GM10248 (cell line): ENCODE data around the gene NPHS1.
"Not testable (repeated sequence)": the region's sequence is repeated elsewhere in the genome, so short reads cannot be mapped to it uniquely, and the experiment has no call there.

Experiments used
- CTCF ChIA-PET: fragments of 300-600 bp; sonication (Branson Sonifier 250); formaldehyde crosslinking; extraction: SDS; loops from one replicate; lab custom pipeline; 2021; ENCODE audit warnings: antibody characterized with exemption; lab: Yijun Ruan, JAX
- POLR2A ChIA-PET: fragments of 350-650 bp; sonication (Branson Sonifier 250); formaldehyde crosslinking; extraction: SDS; loops from one replicate; lab custom pipeline; 2020; ENCODE audit warnings: antibody characterized with exemption; lab: Yijun Ruan, JAX
- DNase-seq: peaks from one replicate; pipeline ENCODE4 v3.0.0; 2012; ENCODE audit errors: extremely low spot score
- TF ChIP-seq, protein P1 (sequence below): IDR thresholded peaks from 2 replicates; pipeline ENCODE4 v1.5.1; 2012; ENCODE audit warnings: mild to moderate bottlenecking, low read depth; ENCODE audit errors: extremely low read depth, missing control alignments, control extremely low read depth

Gene NPHS1

GRCh38 chr19:35844482-35845214 lies 7.7 kb downstream of the NPHS1 start:
- DNase-seq = no peak
- CTCF ChIA-PET = no interaction called here
- TF ChIP-seq, protein P1, sequence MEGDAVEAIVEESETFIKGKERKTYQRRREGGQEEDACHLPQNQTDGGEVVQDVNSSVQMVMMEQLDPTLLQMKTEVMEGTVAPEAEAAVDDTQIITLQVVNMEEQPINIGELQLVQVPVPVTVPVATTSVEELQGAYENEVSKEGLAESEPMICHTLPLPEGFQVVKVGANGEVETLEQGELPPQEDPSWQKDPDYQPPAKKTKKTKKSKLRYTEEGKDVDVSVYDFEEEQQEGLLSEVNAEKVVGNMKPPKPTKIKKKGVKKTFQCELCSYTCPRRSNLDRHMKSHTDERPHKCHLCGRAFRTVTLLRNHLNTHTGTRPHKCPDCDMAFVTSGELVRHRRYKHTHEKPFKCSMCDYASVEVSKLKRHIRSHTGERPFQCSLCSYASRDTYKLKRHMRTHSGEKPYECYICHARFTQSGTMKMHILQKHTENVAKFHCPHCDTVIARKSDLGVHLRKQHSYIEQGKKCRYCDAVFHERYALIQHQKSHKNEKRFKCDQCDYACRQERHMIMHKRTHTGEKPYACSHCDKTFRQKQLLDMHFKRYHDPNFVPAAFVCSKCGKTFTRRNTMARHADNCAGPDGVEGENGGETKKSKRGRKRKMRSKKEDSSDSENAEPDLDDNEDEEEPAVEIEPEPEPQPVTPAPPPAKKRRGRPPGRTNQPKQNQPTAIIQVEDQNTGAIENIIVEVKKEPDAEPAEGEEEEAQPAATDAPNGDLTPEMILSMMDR = no peak
- POLR2A ChIA-PET = no interaction called here

DNA sequence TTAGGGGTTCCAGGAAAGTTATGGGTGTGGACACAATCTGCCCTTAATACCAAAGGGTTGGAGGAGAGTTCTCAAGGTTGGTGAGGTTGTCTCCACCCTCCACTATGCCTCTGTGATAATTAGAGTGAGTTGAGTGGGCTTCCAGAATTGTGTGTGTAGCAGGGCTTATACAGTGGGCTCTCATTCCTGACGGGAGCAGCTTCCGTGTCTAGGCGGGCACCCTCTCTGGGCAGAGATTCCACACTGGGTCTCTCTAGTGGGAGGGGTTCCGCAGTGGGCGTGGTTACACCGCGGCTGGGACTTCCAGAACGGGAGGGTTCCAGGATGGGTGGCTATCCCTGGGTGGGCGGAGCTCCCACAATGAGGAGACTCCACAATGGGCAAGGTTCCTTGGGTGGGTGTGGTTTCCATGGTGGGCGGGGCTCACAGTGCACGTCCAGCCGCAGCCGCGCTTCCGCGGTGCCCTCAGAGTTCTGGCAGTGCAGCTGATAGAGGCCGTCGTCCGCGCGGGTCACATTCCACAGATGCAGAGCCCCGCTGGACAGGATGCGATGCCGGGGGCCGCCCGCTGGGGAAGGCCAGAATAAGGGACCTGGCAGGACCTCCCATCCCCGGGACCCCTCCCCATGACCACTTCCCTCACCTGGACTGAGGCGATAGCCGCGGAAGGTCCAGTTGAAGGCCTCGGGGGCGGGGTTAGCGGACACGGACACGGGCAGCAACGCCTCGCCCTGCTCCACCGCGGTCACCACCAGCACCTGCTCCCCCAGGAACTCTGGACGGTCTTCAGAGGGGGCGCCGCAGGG lies 8.4 kb downstream of the NPHS1 start:
- ChIA-PET CTCF (no interaction called here), POLR2A (no interaction called here)
- TF ChIP-seq, protein P1 = no peak
- DNase-seq = no peak

DNA sequence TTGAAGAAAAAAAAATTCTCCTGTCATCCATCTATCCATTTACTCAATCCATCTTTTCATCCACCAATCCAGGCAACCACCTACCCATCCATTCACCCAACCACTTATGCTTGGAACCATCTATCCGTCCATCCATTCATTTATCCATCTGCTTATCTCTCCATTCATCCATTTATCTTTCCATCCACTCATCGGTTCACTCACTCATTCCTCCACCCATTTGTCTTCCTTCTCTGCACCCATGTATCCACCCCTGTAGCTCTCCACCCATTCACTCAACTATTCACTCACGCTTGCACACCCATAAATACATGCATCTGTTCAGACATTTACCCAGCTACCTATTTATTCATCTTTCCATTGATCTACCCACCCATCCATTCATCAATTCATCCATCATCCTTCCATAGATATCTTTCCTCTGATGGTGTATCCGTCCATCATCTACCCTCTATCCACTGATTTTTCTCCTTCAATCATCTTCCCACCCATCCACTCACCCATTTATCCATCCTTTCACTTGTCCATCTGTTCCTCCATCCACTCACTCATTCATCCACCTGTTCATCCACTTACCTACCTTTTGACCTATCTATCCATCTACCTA lies 9.5 kb downstream of the NPHS1 start:
- no peak for DNase-seq
- TF ChIP-seq, protein P1 = no peak
- ChIA-PET CTCF (no interaction called here), POLR2A (no interaction called here)

GRCh38 chr19:35841961-35842595 lies 10.2 kb downstream of the NPHS1 start:
- TF ChIP-seq, protein P1 = no peak
- CTCF ChIA-PET = no interaction called here
- POLR2A ChIA-PET = no interaction called here
- no peak for DNase-seq

DNA sequence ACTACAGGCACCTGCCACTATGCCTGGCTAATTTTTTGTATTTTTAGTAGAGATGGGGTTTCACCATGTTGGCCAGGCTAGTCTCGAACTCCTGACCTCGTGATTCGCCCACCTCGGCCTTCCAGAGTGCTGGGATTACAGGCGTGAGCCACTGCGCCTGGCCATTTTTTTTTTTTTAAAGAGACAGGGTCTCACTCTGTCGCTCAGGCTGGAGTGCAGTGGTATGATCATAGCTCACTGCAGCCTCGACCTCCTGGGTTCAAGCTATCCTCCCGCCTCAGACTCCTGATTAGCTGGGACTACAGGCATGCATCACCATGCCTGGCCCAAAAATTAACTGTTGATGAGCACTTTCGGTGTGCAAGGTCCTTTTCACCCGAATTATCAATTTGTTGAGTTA lies 16.2 kb downstream of the NPHS1 start:
- CTCF ChIA-PET = interaction anchor here (1.1 to 1.4 kb wide), 2 partner anchors 28 to 95 kb away, joined by 3 read pairs; no protein-coding TSS in a partner anchor

DNA sequence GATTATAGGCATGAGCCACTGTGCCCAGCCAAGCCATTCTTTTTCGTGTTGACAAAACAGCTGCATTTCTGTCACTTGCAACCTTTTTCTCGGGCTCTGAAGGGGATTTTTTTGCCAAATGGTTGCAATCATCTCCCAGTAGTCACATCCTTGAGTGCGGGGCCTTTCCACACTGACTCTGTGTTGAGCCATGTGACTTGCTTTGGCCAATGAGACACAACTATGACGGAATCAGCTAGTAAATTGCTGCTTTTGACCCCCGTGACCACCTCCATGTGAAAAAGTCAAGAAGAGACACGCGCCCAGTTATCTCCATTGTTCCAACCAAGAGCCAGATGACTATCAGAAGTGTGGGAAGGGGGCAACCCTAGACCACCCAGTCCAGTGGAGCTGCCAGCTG lies 18.3 kb downstream of the NPHS1 start:
- POLR2A ChIA-PET = no interaction called here
- no peak for DNase-seq
- CTCF ChIA-PET = no interaction called here
- TF ChIP-seq, protein P1 = no peak

More for the DNA sequence above, 16.2 kb downstream of the NPHS1 start:
- POLR2A ChIA-PET = interaction anchor here (0.6 kb wide), 1 partner anchor 38 kb away, joined by 3 read pairs; no protein-coding TSS in a partner anchor
- DNase-seq = not testable (repeated sequence)
